GM12878 (cell line): ENCODE measurements around the gene B3GALNT1. TPM values are rescaled to one million over a fixed set of nuclear protein-coding genes. Genes with fewer than 3 reads are reported as not detected.

Experiments used
- ATAC-seq: fragments of 200-7000 bp; cut with Tn5 transposase; 3 replicates; pipeline ENCODE4 v1.9.1; 2020; ENCODE audit warnings: mild to moderate bottlenecking, moderate library complexity
- BruUV-seq: library from RNA; stranded (reverse); fragments of 400-500 nt; replicated peaks from 2 replicates; lab custom pipeline; 2021; lab: Mats Ljungman, UMichigan
- CTCF ChIA-PET: fragments of 300-600 bp; sonication (Branson Sonifier 250); formaldehyde crosslinking; extraction: SDS; loops from one replicate; lab custom pipeline; 2021; ENCODE audit warnings: inconsistent platforms; lab: Yijun Ruan, JAX
- POLR2A ChIA-PET: fragments of 350-600 bp; formaldehyde crosslinking; extraction: SDS; loops from one replicate; lab custom pipeline; 2021; ENCODE audit warnings: inconsistent platforms; lab: Charles Lee
- RAD21 ChIA-PET: fragments of 300-600 bp; sonication (Branson Sonifier 250); formaldehyde crosslinking; loops from one replicate; lab custom pipeline; 2023; ENCODE audit warnings: antibody characterized with exemption; ENCODE audit not compliant: unreplicated experiment; lab: Charles Lee
- SMC1A ChIA-PET: fragments of 300-600 bp; sonication (Branson Sonifier 250); formaldehyde crosslinking; loops from one replicate; lab custom pipeline; 2023; ENCODE audit not compliant: unreplicated experiment, uncharacterized antibody; lab: Charles Lee
- DNase-seq: peaks from one replicate; pipeline ENCODE4 v3.0.0-alpha.2; 2011; ENCODE audit warnings: low read depth, low spot score
- FAIRE-seq: peaks from 3 replicates; lab custom pipeline; 2011; peaks lifted over from hg19 to GRCh38; lab: Jason Lieb, UNC
- H2AFZ ChIP-seq: 2 replicates; pipeline ENCODE4 v1.6.0; 2011; ENCODE audit warnings: low read depth, low read length, control low read depth; ENCODE audit not compliant: control insufficient read depth
- H3K27ac ChIP-seq: 2 replicates; pipeline ENCODE4 v1.5.1; 2011; ENCODE audit warnings: control low read depth; ENCODE audit not compliant: control insufficient read depth, insufficient read depth
- H3K27me3 ChIP-seq, 2 experiments: replicated peaks in 1 of 2; 2 replicates each; pipeline versions ENCODE4 v1.6.0 to v1.6.1; 2011; ENCODE audit warnings: low read length in 1 of 2; ENCODE audit not compliant: control insufficient read depth in 2 of 2, insufficient read depth in 2 of 2
- H3K36me3 ChIP-seq, 2 experiments: 2 replicates each; pipeline ENCODE4 v1.5.1; 2011; ENCODE audit warnings: low read length in 1 of 2; ENCODE audit not compliant: control insufficient read depth in 2 of 2, insufficient read depth in 2 of 2
- H3K4me1 ChIP-seq: 2 replicates; pipeline ENCODE4 v1.6.1; 2011; ENCODE audit warnings: mild to moderate bottlenecking, low read length, moderate library complexity, mixed read lengths; ENCODE audit not compliant: control insufficient read depth, insufficient read depth
- H3K4me2 ChIP-seq: 2 replicates; pipeline ENCODE4 v1.6.0; 2011; ENCODE audit warnings: control low read depth; ENCODE audit not compliant: control insufficient read depth, insufficient read depth
- H3K4me3 ChIP-seq: fragments of 200-600 bp; sonication (generic); 2 replicates; pipeline ENCODE4 v1.5.1; 2016
- H3K79me2 ChIP-seq: 2 replicates; pipeline ENCODE4 v1.6.0; 2011; ENCODE audit warnings: low read length; ENCODE audit not compliant: control insufficient read depth, insufficient read depth
- H3K9ac ChIP-seq: 2 replicates; pipeline ENCODE4 v1.8.0; 2011; ENCODE audit warnings: low read length, control low read depth, mixed read lengths; ENCODE audit not compliant: control insufficient read depth, insufficient read depth
- H3K9me3 ChIP-seq: replicated peaks from 3 replicates; pipeline ENCODE4 v1.5.1; 2011; ENCODE audit warnings: mild to moderate bottlenecking, low read length; ENCODE audit not compliant: control insufficient read depth, insufficient read depth
- H4K20me1 ChIP-seq: 2 replicates; pipeline ENCODE4 v1.6.0; 2011; ENCODE audit not compliant: control insufficient read depth, insufficient read depth
- ATF3 ChIP-seq: IDR thresholded peaks from 2 replicates; pipeline ENCODE4 v1.6.1; 2011; ENCODE audit warnings: low read depth, mild to moderate bottlenecking, low read length, moderate library complexity, borderline replicate concordance; ENCODE audit errors: extremely low read depth
- E2F8 ChIP-seq: fragments of 450-650 bp; IDR thresholded peaks from 2 replicates; pipeline ENCODE4 v1.6.1; 2018; ENCODE audit warnings: mild to moderate bottlenecking, low read depth, moderate library complexity; ENCODE audit not compliant: partially characterized antibody
- KDM1A ChIP-seq: fragments of 200-600 bp; sonication (generic); IDR thresholded peaks from 2 replicates; pipeline ENCODE4 v1.6.1; 2016; ENCODE audit warnings: borderline replicate concordance
- POLR2AphosphoS5 ChIP-seq: IDR thresholded peaks from 2 replicates; pipeline ENCODE4 v1.6.1; 2011; ENCODE audit warnings: mild to moderate bottlenecking, low read length, inconsistent platforms
- RELA ChIP-seq: fragments of 450-650 bp; IDR thresholded peaks from 2 replicates; pipeline ENCODE4 v1.8.0; 2014; ENCODE audit warnings: borderline replicate concordance; ENCODE audit not compliant: partially characterized antibody
- SREBF1 ChIP-seq: IDR thresholded peaks from 2 replicates; pipeline ENCODE4 v1.6.1; 2012; ENCODE audit warnings: mild to moderate bottlenecking, low read length
- WGBS: methylation state at CpG from one replicate; pipeline ENCODE4 v1.1.6; 2016; ENCODE audit warnings: low lambda C conversion rate; ENCODE audit not compliant: insufficient replicate concordance, insufficient coverage; ENCODE audit errors: missing lambda C conversion rate; 5-methylcytosine and 5-hydroxymethylcytosine counted together
- in situ Hi-C: fragments of 300-500 bp; cut with MboI; formaldehyde crosslinking; loops from 9 replicates; pipeline ENCODE4 v1.14.3; 2018; ENCODE audit warnings: mixed read lengths
- intact Hi-C: fragments of 100-400 bp; cut with micrococcal nuclease; formaldehyde crosslinking; loops from one replicate; pipeline ENCODE4 v1.14.2; 2022; ENCODE audit not compliant: unreplicated experiment
- polyA plus RNA-seq, 11 experiments: library from polyadenylated mRNA; depleted of rRNA in 4 of 11; unstranded in 6 of 11; stranded (reverse) in 5 of 11; fragments of >200 nt; fragmentation: Nextera tagmentation in 4 of 11; fragmentation: Illumina TruSeq in 1 of 11; extraction: Ambion mirVana in 4 of 11; extraction: Trizol in 1 of 11; gene quantifications; 1 replicate in 1 of 11; 2 replicates in 10 of 11; pipeline versions ENCODE4 v1.2.1 to v1.2.3, GENCODE V29; 2011 to 2016; ENCODE audit warnings: inconsistent platforms in 2 of 11, missing spikeins in 2 of 11, low read depth in 1 of 11
- total RNA-seq, 4 experiments: library from RNA; depleted of rRNA in 3 of 4; stranded (reverse); fragments of >200 nt in 3 of 4; fragmentation: Illumina TruSeq in 1 of 4; extraction: Trizol in 1 of 4; gene quantifications; 2 replicates each; pipeline versions ENCODE4 v1.2.1 to v1.2.3, GENCODE V29; 2013 to 2021

B3GALNT1 gene
- total and polyA plus RNA-seq, 10 of the 15 experiments (the other 5 are each of a cell fraction or from before 2014, with no cell fraction given): 0.04 to 0.95 (median 0.18) TPM; not detected in 3

GRCh38 chr3:161038725-161039124 is 66.4 kb downstream of the B3GALNT1 start:
- no peak overlapping the region for H3K4me3 ChIP-seq
- ATAC-seq (no peak), FAIRE-seq (no peak)
- ChIA-PET CTCF (no interaction called here), POLR2A (interaction anchor here (0.6 kb wide), 1 partner anchor 183 kb away, joined by 3 read pairs; no protein-coding TSS in a partner anchor), SMC1A (no interaction called here)
- no peaks in the 10 kb centered on the region for H3K9me3 ChIP-seq
- no peaks in the 10 kb centered on the region for H3K4me1 ChIP-seq
- no peaks in the 10 kb centered on the region for H3K27me3 ChIP-seq
- WGBS: 46% methylated on average over 3 of the region's 3 CpGs
- no peaks in the 10 kb centered on the region for H3K79me2 ChIP-seq
- no peaks in the 10 kb centered on the region for H3K36me3 ChIP-seq
- H4K20me1 ChIP-seq: no peaks in the 10 kb centered on the region
- H3K4me2 ChIP-seq: no peak overlapping the region
- TF ChIP-seq KDM1A (no peak), ATF3 (no peak), SREBF1 (no peak), RELA (no peak)
- TF ChIP-seq, all 136 proteins: peak for 0
- RAD21 ChIA-PET: no interaction called here
- BruUV-seq: no TSS peak
- intact Hi-C loops (no loop called here), in situ Hi-C loops (no loop called here)
- Histone ChIP-seq H2AFZ (no peak overlapping the region), H3K9ac (no peak overlapping the region), H3K27ac (no peak overlapping the region)
- DNase-seq: no peak

GRCh38 chr3:161035711-161036110 is 69.4 kb downstream of the B3GALNT1 start:
- no peak overlapping the region for H3K9ac ChIP-seq
- 39% methylated on average over 2 of the region's 2 CpGs for WGBS
- FAIRE-seq (no peak), DNase-seq (no peak), ATAC-seq (peak; percentile 29; the same call in 2 of the 3 replicates)
- RAD21 ChIA-PET: no interaction called here
- H3K27ac ChIP-seq: no peak overlapping the region
- H3K4me1 ChIP-seq: no peaks in the 10 kb centered on the region
- H3K4me2 ChIP-seq: no peak overlapping the region
- no peak for TF ChIP-seq E2F8
- TF ChIP-seq POLR2AphosphoS5: no peak
- BruUV-seq: no TSS peak
- CTCF ChIA-PET: interaction anchor here (0.6 kb wide), 1 partner anchor 349 kb away, joined by 3 read pairs; no protein-coding TSS in a partner anchor
- H3K36me3 ChIP-seq: no peaks in the 10 kb centered on the region
- intact Hi-C loops: no loop called here
- POLR2A ChIA-PET: no interaction called here
- no peak overlapping the region for H2AFZ ChIP-seq
- H3K27me3 ChIP-seq: no peaks in the 10 kb centered on the region
- in situ Hi-C loops: no loop called here
- H3K9me3 ChIP-seq: no peaks in the 10 kb centered on the region
- no peak overlapping the region for H3K4me3 ChIP-seq
- H4K20me1 ChIP-seq: no peaks in the 10 kb centered on the region
- no peaks in the 10 kb centered on the region for H3K79me2 ChIP-seq
- SMC1A ChIA-PET: no interaction called here
